Thymus (tissue), 11 donors: ENCODE measurements around the gene TMEM243. TPM values are rescaled to one million over a fixed set of nuclear protein-coding genes. Genes with fewer than 3 reads are reported as not detected.
A peak's percentile ranks its signal among the peaks of the same experiment; 100 is the strongest.

ENCODE experiments used
- DNase-seq, 9 donors: peaks; one replicate each; pipeline ENCODE4 v3.0.0-alpha.2; 2013; ENCODE audit warnings: low spot score in 9 of 9, low read depth in 6 of 9, missing footprints in 1 of 9
- H3K27ac ChIP-seq, 2 donors: one replicate each; pipeline ENCODE4 v1.5.1; 2013; ENCODE audit warnings: control low read depth in 1 of 2, low read depth in 1 of 2, low read length in 1 of 2, mild to moderate bottlenecking in 1 of 2, moderate library complexity in 1 of 2
- H3K27me3 ChIP-seq, 2 donors: one replicate each; pipeline ENCODE4 v1.5.1; 2013; ENCODE audit warnings: low read length in 1 of 2; ENCODE audit not compliant: control insufficient read depth in 2 of 2, insufficient read depth in 1 of 2
- H3K36me3 ChIP-seq, 2 donors: one replicate each; pipeline ENCODE4 v1.5.1; 2013; ENCODE audit warnings: low read length in 1 of 2, mild to moderate bottlenecking in 1 of 2, moderate library complexity in 1 of 2; ENCODE audit not compliant: control insufficient read depth in 2 of 2, insufficient read depth in 2 of 2
- H3K4me1 ChIP-seq, 2 donors: one replicate each; pipeline ENCODE4 v1.5.1; 2013; ENCODE audit warnings: low read length in 2 of 2; ENCODE audit not compliant: control insufficient read depth in 2 of 2, insufficient read depth in 2 of 2
- H3K4me3 ChIP-seq, 2 donors: one replicate each; pipeline ENCODE4 v1.5.1; 2013; ENCODE audit warnings: low read length in 2 of 2, control low read depth in 1 of 2, mild to moderate bottlenecking in 1 of 2
- H3K9me3 ChIP-seq, 2 donors: one replicate each; pipeline ENCODE4 v1.5.1; 2013; ENCODE audit warnings: low read length in 1 of 2, mild to moderate bottlenecking in 1 of 2; ENCODE audit not compliant: control insufficient read depth in 2 of 2, insufficient read depth in 1 of 2
- WGBS: extraction: QIAGEN DNeasy Blood & Tissue Kit; methylation state at CpG from one replicate; pipeline ENCODE4 v1.1.7; 2013; 5-methylcytosine and 5-hydroxymethylcytosine counted together
- polyA plus RNA-seq: library from polyadenylated mRNA; stranded (reverse); fragments of 200-250 nt; gene quantifications from one replicate; pipeline ENCODE4 v1.2.3, GENCODE V29; 2013
- total RNA-seq: library from RNA; stranded (reverse); fragments of 120-200 nt; gene quantifications from one replicate; pipeline ENCODE4 v1.2.4, GENCODE V29; 2013
- donor health status: healthy.

The TMEM243 gene
- total and polyA plus RNA-seq, 2 donors = 52.7 to 89.2 TPM

DNA sequence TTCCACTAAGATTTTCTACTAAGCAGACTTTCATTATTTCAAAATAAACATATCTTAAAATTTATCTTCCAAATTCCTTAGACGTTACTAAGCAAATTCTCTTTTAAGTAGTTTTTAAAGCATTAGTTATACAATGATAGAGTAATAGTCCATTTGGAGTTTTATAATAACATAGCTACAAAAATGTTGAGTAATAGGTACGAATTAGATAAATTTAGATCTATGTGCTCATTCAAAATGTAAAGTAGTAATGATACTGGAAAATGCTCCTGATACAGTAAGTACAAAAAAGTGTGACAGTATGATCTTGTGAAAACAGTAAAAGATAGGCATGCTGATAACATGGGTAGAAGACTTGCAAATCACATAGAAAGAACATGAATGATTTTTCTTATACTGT is 62.8 kb downstream of the TMEM243 start:
- no peak overlapping the region for H3K27ac ChIP-seq
- H3K9me3 ChIP-seq = no peaks in the 10 kb centered on the region
- H3K4me1 ChIP-seq = peaks cover under 1 to 2% of the 10 kb centered on the region in 2 donors
- no peaks in the 10 kb centered on the region for H3K36me3 ChIP-seq
- no peaks in the 10 kb centered on the region for H3K27me3 ChIP-seq
- DNase-seq = no peak
- 95% methylated on average over 2 of the region's 2 CpGs for WGBS
- no peak overlapping the region for H3K4me3 ChIP-seq

GRCh38 chr7:87155788-87156187 is 63.7 kb downstream of the TMEM243 start:
- H3K27ac ChIP-seq = no peak overlapping the region
- no peaks in the 10 kb centered on the region for H3K36me3 ChIP-seq
- H3K4me1 ChIP-seq = peaks cover 2 to 4% of the 10 kb centered on the region in 2 donors
- H3K4me3 ChIP-seq = no peak overlapping the region
- H3K27me3 ChIP-seq = no peaks in the 10 kb centered on the region
- no peaks in the 10 kb centered on the region for H3K9me3 ChIP-seq
- DNase-seq = no peak
- 94% methylated on average over 3 of the region's 3 CpGs for WGBS

GRCh38 chr7:87154569-87154968 is 65.0 kb downstream of the TMEM243 start:
- Histone ChIP-seq H3K36me3 (no peaks in the 10 kb centered on the region), H3K9me3 (no peaks in the 10 kb centered on the region), H3K27me3 (no peaks in the 10 kb centered on the region), H3K4me1 (peaks cover 2 to 4% of the 10 kb centered on the region in 2 donors), H3K27ac (no peak overlapping the region), H3K4me3 (peak overlapping the region in 1 of 2 donors; percentile 92)
- no peak for DNase-seq
- 59% methylated on average over 3 of the region's 3 CpGs for WGBS

DNA sequence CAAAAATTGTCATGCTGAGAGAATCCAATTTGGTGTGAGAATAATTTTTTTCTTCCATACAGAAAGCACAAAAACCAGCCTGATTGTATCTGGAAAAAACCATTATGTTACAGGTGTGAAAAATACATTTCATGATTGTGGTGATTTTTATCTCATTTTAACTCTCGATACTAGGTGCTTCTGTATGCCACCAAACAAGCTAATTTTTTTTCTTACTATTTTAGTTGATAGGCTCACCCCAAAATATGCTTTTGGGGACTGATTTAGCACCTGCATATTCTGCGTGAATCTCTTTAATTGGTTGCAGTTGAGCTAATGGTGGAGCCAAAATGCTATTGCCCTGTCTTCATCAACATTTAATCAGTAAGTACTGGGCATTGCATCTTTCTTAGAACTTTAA is 65.4 kb downstream of the TMEM243 start:
- Histone ChIP-seq H3K4me1 (peaks cover 2 to 4% of the 10 kb centered on the region in 2 donors), H3K27ac (peak overlapping the region in 1 of 2 donors; percentile 39), H3K36me3 (no peaks in the 10 kb centered on the region), H3K27me3 (no peaks in the 10 kb centered on the region), H3K4me3 (peak overlapping the region in 1 of 2 donors; percentile 92), H3K9me3 (no peaks in the 10 kb centered on the region)
- peak in 1 of 9 donors; percentile 13 for DNase-seq
- WGBS = 38% methylated on average over 2 of the region's 2 CpGs

DNA sequence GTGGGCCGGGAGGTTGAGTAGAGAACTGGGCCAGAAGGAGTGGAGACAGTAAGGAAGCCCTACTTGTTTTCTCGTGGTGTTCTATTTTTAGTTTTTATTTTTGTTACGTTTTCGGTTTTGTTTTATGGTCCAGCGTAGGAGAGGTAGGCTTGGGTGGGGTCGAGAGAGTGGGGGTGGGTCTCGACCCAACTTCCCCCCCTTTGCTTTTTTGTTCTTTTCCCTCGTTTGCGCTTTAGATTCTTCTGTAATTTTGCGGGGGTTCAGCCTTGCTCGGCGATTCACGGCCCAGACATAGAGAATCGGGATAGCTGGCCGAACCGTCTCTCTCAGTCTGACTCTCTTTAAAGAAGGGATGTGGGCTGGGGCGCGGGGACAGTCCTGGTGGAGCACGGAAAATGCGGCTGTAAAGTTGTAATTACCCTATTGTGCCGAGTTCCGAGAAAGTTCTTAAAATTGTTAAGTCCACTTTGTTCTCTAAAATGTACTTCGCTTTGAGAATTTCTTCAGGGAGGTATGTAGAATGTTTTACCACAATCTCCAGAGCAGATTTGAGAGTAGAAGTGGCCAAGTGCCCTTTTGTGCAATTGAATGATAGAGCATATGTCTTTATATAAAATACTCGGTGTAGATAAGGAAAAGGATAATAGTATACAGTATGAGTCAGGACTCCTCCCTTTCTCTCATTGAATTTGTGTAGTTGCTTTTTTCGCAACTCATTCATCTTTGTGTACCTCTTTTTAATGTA is 66.5 kb downstream of the TMEM243 start:
- H3K4me3 ChIP-seq = peak overlapping the region; percentile 92
- DNase-seq = peak in 7 of 9 donors; percentile 18 to 60 (median 30)
- WGBS = under 1% methylated on average over 25 of the region's 25 CpGs
- H3K4me1 ChIP-seq = peaks cover 2 to 4% of the 10 kb centered on the region in 2 donors
- H3K36me3 ChIP-seq = no peaks in the 10 kb centered on the region
- H3K9me3 ChIP-seq = no peaks in the 10 kb centered on the region
- no peaks in the 10 kb centered on the region for H3K27me3 ChIP-seq
- peak overlapping the region; percentile 94 to 95 for H3K27ac ChIP-seq

DNA sequence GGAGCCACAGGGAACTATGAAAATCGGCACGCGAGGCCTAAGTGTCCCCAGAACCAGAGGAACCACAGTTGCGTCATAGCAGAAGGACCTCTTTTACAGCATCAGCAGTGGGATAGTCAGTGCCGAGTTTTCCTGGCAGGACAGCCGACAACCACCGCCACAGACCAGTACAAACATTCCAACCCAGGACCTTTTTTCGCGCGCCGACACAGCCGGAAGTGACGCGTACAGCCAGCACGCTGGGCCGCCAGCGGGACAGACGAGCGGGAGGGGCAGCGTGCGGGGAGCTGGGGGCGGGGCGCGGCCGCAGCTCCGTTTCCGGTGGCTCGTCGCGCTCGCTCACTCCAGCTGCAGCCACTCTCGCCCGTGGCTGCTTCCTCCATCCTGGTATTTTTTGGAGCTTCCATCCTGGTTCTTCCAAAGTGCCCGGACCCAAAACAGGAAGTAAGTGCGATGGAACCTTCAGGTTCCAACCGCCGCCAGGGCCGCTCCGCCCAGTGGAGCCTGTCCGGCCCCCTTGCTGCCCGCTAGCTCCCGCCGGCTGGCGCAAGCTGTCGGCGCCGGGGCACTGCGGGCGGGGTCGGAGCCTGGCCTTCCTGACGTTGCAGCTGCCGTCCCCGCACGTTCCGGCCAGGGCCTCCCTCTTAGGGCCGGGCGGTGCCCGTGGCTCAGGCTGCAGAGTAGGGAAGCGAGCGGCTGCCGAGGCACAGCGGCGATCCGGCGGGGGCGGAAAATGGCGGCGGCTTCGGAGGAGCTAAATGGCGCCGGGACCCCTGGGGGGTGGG is 67.2 kb downstream of the TMEM243 start, which contains the start of gene DMTF1:
Gene DMTF1 (plus strand): TSS at position 342 of the 785 bp plus-strand sequence. CDS start 12,489 bp downstream, outside the sequence.
- peaks cover 2 to 4% of the 10 kb centered on the region in 2 donors for H3K4me1 ChIP-seq
- peak within 1 kb of the TSS; percentile 92 for H3K4me3 ChIP-seq
- under 1% methylated on average over 71 of the region's 71 CpGs for WGBS
- peak; percentile 63 to 92 (median 79) for DNase-seq
- H3K9me3 ChIP-seq = peaks cover 0 to under 1% of the 10 kb centered on the region in 2 donors
- H3K36me3 ChIP-seq = no peaks in the 10 kb centered on the region
- peak within 1 kb of the TSS; percentile 94 to 95 for H3K27ac ChIP-seq
- no peaks in the 10 kb centered on the region for H3K27me3 ChIP-seq

DNA sequence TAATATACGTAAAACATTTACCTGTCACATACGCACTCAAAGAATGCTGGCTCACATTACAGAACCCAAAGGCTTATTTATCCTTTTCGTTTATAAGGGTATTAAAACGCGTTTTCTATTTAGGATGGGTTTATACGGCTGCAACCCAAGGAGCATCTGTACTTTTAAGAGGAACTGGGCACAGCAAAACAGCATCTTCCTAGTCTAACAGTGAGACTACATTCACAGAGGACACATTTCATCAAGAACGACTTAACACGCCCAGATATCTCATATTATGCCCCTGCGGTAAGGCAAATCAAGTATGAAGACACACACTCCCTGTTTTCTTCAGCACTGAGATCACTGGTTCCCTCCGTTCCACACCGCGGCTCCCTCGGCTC is 67.8 kb downstream of the TMEM243 start:
- Histone ChIP-seq H3K9me3 (peaks cover 0 to 4% of the 10 kb centered on the region in 2 donors), H3K27me3 (no peaks in the 10 kb centered on the region), H3K4me3 (peak overlapping the region; percentile 92), H3K27ac (peak overlapping the region; percentile 94 to 95), H3K36me3 (no peaks in the 10 kb centered on the region), H3K4me1 (peaks cover 2 to 4% of the 10 kb centered on the region in 2 donors)
- WGBS = 14% methylated on average over 13 of the region's 13 CpGs
- DNase-seq = no peak

GRCh38 chr7:87151002-87151728 is 68.4 kb downstream of the TMEM243 start:
- no peaks in the 10 kb centered on the region for H3K36me3 ChIP-seq
- peaks cover 0 to 4% of the 10 kb centered on the region in 2 donors for H3K9me3 ChIP-seq
- H3K27ac ChIP-seq = peak overlapping the region in 1 of 2 donors; percentile 94
- no peak for DNase-seq
- no peaks in the 10 kb centered on the region for H3K27me3 ChIP-seq
- 84% methylated on average over 9 of the region's 9 CpGs for WGBS
- H3K4me3 ChIP-seq = peak overlapping the region in 1 of 2 donors; percentile 92
- H3K4me1 ChIP-seq = peaks cover 2 to 4% of the 10 kb centered on the region in 2 donors
